ENCODE data around the gene AKR1C8.
"Not testable (repeated sequence)": the region's sequence is repeated elsewhere in the genome, so short reads cannot be mapped to it uniquely, and the experiment has no call there.

Gene AKR1C8

DNA sequence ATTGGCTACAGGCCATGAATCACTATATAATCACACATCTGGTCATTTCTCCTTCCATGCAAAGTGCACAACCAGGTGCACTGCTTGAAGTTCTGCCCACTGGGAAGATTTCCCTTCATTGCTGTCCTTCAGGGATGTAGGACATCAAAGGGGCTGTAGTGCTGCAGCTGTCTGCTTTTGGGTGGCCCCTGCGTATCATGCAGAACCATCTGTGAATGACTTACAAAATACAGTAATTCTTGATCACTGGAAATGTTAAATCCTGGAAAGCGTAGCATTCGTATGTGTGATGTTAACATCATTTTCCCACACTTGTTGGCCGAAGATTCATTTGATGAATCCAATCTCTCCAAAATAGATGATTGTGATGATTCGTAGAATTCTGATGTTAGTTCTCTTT, 68.3 kb downstream of the AKR1C8 start:
- TF ChIP-seq, protein P1, sequence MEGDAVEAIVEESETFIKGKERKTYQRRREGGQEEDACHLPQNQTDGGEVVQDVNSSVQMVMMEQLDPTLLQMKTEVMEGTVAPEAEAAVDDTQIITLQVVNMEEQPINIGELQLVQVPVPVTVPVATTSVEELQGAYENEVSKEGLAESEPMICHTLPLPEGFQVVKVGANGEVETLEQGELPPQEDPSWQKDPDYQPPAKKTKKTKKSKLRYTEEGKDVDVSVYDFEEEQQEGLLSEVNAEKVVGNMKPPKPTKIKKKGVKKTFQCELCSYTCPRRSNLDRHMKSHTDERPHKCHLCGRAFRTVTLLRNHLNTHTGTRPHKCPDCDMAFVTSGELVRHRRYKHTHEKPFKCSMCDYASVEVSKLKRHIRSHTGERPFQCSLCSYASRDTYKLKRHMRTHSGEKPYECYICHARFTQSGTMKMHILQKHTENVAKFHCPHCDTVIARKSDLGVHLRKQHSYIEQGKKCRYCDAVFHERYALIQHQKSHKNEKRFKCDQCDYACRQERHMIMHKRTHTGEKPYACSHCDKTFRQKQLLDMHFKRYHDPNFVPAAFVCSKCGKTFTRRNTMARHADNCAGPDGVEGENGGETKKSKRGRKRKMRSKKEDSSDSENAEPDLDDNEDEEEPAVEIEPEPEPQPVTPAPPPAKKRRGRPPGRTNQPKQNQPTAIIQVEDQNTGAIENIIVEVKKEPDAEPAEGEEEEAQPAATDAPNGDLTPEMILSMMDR (IDR thresholded peaks at IDR 0.05): no peak
- H3K27ac ChIP-seq: no peak overlapping the region

DNA sequence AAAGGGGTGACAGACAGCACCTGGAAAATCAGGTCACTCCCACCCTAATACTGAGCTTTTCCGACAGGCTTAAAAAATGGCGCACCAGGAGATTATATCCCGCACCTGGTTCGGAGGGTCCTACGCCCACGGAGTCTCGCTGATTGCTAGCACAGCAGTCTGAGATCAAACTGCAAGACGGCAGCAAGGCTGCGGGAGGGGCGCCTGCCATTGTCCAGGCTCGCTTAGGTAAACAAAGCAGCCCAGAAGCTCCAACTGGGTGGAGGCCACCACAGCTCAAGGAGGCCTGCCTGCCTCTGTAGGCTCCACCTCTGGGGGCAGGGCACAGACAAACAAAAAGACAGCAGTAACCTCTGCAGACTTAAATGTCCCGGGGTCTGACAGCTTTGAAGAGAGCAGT, 75.1 kb downstream of the AKR1C8 start:
- not testable (repeated sequence) for H3K4me1 ChIP-seq (ENCODE audit: control insufficient read depth in 1 of 2, insufficient read depth in 1 of 2, low read depth in 1 of 2, low read length in 1 of 2); H3K4me3 ChIP-seq (ENCODE audit: low read depth in 1 of 2, low read length in 1 of 2); H3K27ac ChIP-seq; H3K27me3 ChIP-seq; H3K36me3 ChIP-seq; H3K9me3 ChIP-seq

More for the DNA sequence above, 68.3 kb downstream of the AKR1C8 start:
- no peaks in the 10 kb centered on the region for H3K9me3 ChIP-seq
- H3K4me3 ChIP-seq (ENCODE audit: low read depth in 1 of 2, low read length in 1 of 2): no peak overlapping the region
- H3K4me1 ChIP-seq (ENCODE audit: control insufficient read depth in 1 of 2, insufficient read depth in 1 of 2, low read depth in 1 of 2, low read length in 1 of 2): no peaks in the 10 kb centered on the region
- H3K36me3 ChIP-seq: no peaks in the 10 kb centered on the region
- H3K27me3 ChIP-seq: no peaks in the 10 kb centered on the region

DNA sequence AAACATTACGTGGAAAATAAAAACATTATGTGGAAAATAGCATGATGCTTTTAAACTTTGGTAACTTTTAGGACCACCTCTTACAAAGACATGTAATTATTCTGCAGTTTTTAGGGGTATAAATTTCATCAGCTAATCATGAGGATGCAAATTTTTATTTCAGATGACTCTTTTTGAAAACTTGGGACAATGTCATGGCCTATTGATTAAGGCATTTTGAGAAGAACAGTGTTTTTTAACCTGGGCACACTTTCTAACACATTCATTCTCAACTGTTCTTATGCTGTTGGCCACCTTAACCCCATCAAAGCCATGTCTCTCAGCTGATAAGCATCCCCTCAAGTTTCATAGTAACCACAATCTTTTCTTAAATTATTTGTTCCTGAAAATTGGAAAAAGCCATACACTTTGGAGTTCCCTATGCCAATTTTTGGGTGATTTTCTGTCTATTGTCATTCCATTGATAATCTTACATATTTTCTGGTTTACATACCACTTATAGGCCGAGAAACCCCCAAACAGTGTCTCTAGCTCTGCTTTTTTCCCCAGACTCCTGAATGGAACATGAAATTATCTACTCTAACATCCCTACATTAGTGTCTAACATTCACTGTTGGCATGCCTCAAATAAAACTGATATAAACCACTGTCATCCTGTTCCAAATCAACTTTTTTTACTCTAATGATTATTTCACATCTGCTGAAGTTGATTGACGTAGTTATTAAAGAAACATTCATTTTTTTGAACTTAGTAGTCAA, 76.1 kb downstream of the AKR1C8 start:
- H3K27ac ChIP-seq: no peak overlapping the region
- H3K36me3 ChIP-seq: no peaks in the 10 kb centered on the region
- H3K9me3 ChIP-seq: no peaks in the 10 kb centered on the region
- no peak overlapping the region for H3K4me3 ChIP-seq (ENCODE audit: low read depth in 1 of 2, low read length in 1 of 2)
- no peaks in the 10 kb centered on the region for H3K27me3 ChIP-seq
- H3K4me1 ChIP-seq (ENCODE audit: control insufficient read depth in 1 of 2, insufficient read depth in 1 of 2, low read depth in 1 of 2, low read length in 1 of 2): no peaks in the 10 kb centered on the region
- TF ChIP-seq, protein P1 (IDR thresholded peaks at IDR 0.05): no peak

DNA sequence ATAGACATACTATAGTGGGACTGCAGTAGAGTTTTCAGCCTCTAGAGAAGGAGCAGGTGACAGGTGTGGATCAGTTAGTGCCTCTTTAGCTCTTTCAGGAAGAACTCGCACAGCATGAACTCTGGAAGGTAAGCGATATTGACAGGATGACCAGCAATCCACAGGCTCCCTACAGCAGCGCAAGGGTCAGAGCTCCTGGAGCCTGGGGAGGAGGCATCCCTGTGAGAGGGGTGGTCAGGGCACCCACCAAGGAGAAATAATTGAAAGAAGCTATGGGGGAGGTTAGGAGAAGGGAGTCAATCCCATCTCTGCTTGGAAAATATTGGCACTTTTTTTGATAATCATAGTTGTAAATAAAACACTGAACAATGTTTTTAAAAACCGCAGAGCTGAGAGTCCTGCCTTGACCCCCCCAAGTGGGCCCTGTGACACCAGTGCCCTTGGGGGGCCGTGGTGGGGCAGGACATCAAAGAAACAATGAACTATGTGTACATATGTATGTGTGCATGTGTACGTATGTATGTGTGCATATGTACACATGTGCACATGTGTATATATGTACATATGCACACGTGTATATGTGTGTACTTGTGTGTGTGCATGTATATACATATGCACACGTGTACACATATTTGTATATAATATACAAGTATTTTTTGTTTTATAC, 77.0 kb downstream of the AKR1C8 start:
- no peaks in the 10 kb centered on the region for H3K36me3 ChIP-seq
- H3K27ac ChIP-seq: no peak overlapping the region
- H3K27me3 ChIP-seq: no peaks in the 10 kb centered on the region
- no peaks in the 10 kb centered on the region for H3K9me3 ChIP-seq
- H3K4me3 ChIP-seq (ENCODE audit: low read depth in 1 of 2, low read length in 1 of 2): no peak overlapping the region
- no peaks in the 10 kb centered on the region for H3K4me1 ChIP-seq (ENCODE audit: control insufficient read depth in 1 of 2, insufficient read depth in 1 of 2, low read depth in 1 of 2, low read length in 1 of 2)
- TF ChIP-seq, protein P1 (IDR thresholded peaks at IDR 0.05): no peak

DNA sequence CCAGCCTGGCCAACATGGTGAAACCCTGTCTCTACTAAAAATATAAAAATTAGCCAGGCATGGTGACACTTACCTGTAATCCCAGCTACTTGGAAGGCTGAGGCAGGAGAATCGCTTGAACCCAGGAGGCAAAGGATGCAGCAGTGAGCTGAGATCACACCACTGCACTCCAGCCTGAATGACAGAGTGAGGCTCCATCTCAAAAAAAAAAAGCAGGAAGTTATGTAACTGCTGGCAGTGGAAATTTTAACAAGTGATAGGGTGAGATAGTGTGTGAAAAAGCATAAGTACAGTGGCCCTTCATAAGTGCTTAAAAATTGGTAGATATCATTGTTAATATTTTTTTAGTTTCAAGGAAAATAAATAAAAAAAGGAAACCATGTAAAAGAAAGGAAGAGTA, 78.4 kb downstream of the AKR1C8 start:
- no peak overlapping the region for H3K4me3 ChIP-seq (ENCODE audit: low read depth in 1 of 2, low read length in 1 of 2)
- TF ChIP-seq, protein P1 (IDR thresholded peaks at IDR 0.05): no peak
- no peaks in the 10 kb centered on the region for H3K4me1 ChIP-seq (ENCODE audit: control insufficient read depth in 1 of 2, insufficient read depth in 1 of 2, low read depth in 1 of 2, low read length in 1 of 2)
- H3K27me3 ChIP-seq: no peaks in the 10 kb centered on the region
- H3K36me3 ChIP-seq: no peaks in the 10 kb centered on the region
- no peaks in the 10 kb centered on the region for H3K9me3 ChIP-seq
- H3K27ac ChIP-seq: no peak overlapping the region

DNA sequence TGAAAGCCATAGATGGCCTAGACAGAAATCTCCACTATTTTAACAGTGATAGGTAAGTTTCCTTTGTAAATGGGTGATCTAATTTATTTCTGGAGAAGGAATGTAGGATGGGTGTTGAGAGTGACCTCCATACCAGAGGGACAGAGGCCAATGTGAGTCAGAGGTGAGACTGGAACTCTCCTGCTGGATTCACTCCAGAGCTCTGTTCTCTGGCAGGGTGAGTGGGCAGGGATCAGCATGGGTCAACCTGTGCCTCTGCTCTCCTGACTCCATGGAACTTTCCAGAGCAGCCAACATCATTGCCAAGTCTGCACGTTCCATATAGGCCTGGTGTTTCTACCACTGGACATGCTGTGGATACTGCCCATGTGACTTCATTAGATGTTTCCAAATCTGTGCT, 79.3 kb downstream of the AKR1C8 start:
- TF ChIP-seq, protein P1 (IDR thresholded peaks at IDR 0.05): no peak
- no peaks in the 10 kb centered on the region for H3K4me1 ChIP-seq (ENCODE audit: control insufficient read depth in 1 of 2, insufficient read depth in 1 of 2, low read depth in 1 of 2, low read length in 1 of 2)

More for the DNA sequence above, 79.3 kb downstream of the AKR1C8 start:
- Histone ChIP-seq H3K27ac (no peak overlapping the region), H3K9me3 (no peaks in the 10 kb centered on the region), H3K4me3 (ENCODE audit: low read depth in 1 of 2, low read length in 1 of 2) (no peak overlapping the region), H3K36me3 (no peaks in the 10 kb centered on the region), H3K27me3 (no peaks in the 10 kb centered on the region)

Data from neutrophil (primary cell).